Liver (tissue), 2 donors: ENCODE data around the gene ALX4.

Experiments used
- ATF3 ChIP-seq: IDR thresholded peaks from 2 replicates; pipeline ENCODE4 v1.6.1; 2016; ENCODE audit warnings: antibody characterized with exemption
- MAX ChIP-seq: IDR thresholded peaks from 2 replicates; pipeline ENCODE4 v1.6.1; 2016; ENCODE audit warnings: antibody characterized with exemption
- donor health status: healthy.

GRCh38 chr11:44314733-44315132 is 4.8 kb upstream of the ALX4 start:
- TF ChIP-seq MAX (no peak), ATF3 (no peak)
